ENCODE results near the gene YJU2. TPM values are rescaled to one million over a fixed set of nuclear protein-coding genes. Genes with fewer than 3 reads are reported as not detected.

YJU2 gene
- total RNA-seq, 2 experiments from 2014 or later, result 37.6 to 38.5 TPM

DNA sequence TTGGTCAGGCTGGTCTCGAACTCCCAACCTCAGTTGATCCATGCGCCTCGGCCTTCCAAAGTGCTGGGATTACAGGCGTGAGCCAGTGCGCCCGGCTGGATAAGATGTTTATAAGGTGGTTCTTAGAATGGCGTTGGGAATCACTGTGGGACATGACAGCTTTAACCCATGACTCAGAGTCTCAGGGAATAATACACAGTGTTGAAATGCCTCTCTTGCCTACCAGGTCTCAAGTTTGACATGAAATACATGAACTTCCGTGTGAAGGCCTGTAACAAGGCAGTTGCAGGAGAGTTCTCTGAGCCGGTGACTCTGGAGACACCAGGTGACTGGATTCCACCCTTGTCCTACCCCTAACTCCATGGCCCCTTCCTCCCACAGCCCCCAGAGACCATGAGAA, 70.1 kb downstream of the YJU2 start:
- Mint-ChIP-seq H3K4me3 (no peak overlapping the region), H3K27me3 (no peaks in the 10 kb centered on the region), H3K9me3 (peaks cover 10% of the 10 kb centered on the region), H3K27ac (no peak overlapping the region), H3K36me3 (peaks cover 11% of the 10 kb centered on the region), H3K4me1 (no peaks in the 10 kb centered on the region)
- no peak for DNase-seq

DNA sequence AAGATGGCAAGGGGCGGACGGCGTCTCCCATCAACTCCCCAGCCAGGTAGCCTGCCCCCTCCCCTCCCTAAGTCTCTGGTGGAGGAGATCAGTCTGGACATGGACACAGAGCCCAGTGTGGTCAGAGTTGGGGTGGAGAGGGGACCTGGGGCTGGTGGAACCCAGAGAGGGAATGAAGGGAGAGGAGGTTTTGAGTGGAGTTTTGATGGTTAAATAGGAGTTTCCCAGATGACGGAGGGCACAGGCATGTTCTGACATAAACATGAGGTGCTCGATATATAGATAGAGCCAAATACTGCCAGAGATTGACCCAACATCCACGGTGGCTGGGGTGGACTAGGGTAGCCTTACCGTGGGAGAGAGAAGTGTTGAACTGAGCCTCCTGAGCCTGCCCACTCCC, 71.6 kb downstream of the YJU2 start:
- no peak overlapping the region for H3K27ac Mint-ChIP-seq
- H3K36me3 Mint-ChIP-seq, result peaks cover 11% of the 10 kb centered on the region
- no peaks in the 10 kb centered on the region for H3K27me3 Mint-ChIP-seq
- no peak overlapping the region for H3K4me3 Mint-ChIP-seq
- H3K4me1 Mint-ChIP-seq, result no peaks in the 10 kb centered on the region
- H3K9me3 Mint-ChIP-seq, result peaks cover 10% of the 10 kb centered on the region
- DNase-seq, result no peak

Other genes starting within 250 kb of the YJU2 start
- gene PIAS4, start 239.3 kb upstream of the YJU2 start, total RNA-seq, result 10 to 100 TPM; 24.0 to 26.3 TPM
- gene ZBTB7A, start 180.2 kb upstream of the YJU2 start, total RNA-seq, result 10 to 100 TPM; 34.9 to 35.9 TPM
- gene MAP2K2, start 123.0 kb upstream of the YJU2 start, total RNA-seq, result 100 to 1,000 TPM; 120 to 121 TPM
- not detected for gene CREB3L3, start 93.4 kb upstream of the YJU2 start, total RNA-seq
- 10 to 100 TPM; 27.1 to 27.2 TPM for gene SIRT6, start 64.5 kb upstream of the YJU2 start, total RNA-seq
- gene ANKRD24, start 64.4 kb upstream of the YJU2 start, total RNA-seq, result 1 to 10 TPM; 1.6 TPM
- 1 to 10 TPM; 6.7 to 8.6 TPM for gene EBI3, start 17.6 kb upstream of the YJU2 start, total RNA-seq
- not detected for gene SHD, start 32.2 kb downstream of the YJU2 start, total RNA-seq
- 10 to 100 TPM; 12.6 to 14.7 TPM for gene TMIGD2, start 55.3 kb downstream of the YJU2 start, total RNA-seq
- 10 to 100 TPM; 21.0 to 21.3 TPM for gene FSD1, start 57.5 kb downstream of the YJU2 start, total RNA-seq
- 10 to 100 TPM; 12.3 to 13.1 TPM for gene STAP2, start 91.7 kb downstream of the YJU2 start, total RNA-seq
- 10 to 100 TPM; 15.6 to 18.8 TPM for gene MPND, start 96.5 kb downstream of the YJU2 start, total RNA-seq
- 10 to 100 TPM; 40.3 to 41.1 TPM for gene SH3GL1, start 153.5 kb downstream of the YJU2 start, total RNA-seq
- gene CHAF1A, start 155.6 kb downstream of the YJU2 start, total RNA-seq, result 10 to 100 TPM; 76.8 to 77.6 TPM
- gene UBXN6, start 210.7 kb downstream of the YJU2 start, total RNA-seq, result 10 to 100 TPM; 37.0 to 37.8 TPM
- 10 to 100 TPM; 45.5 to 47.0 TPM for gene HDGFL2, start 225.2 kb downstream of the YJU2 start, total RNA-seq